GM12878 (cell line): ENCODE measurements around the gene SLC9A7. TPM values are rescaled to one million over a fixed set of nuclear protein-coding genes. Genes with fewer than 3 reads are reported as not detected.
A peak's percentile ranks its signal among the peaks of the same experiment; 100 is the strongest.

Experiments used
- BCL3 ChIP-seq: IDR thresholded peaks from 2 replicates; pipeline ENCODE4 v1.6.1; 2011; ENCODE audit warnings: borderline replicate concordance, low read depth, mild to moderate bottlenecking, moderate library complexity, low read length; ENCODE audit not compliant: insufficient read depth, poor library complexity, severe bottlenecking
- BHLHE40 ChIP-seq, 2 experiments: fragments of 450-650 bp in 1 of 2; IDR thresholded peaks; 2 replicates each; pipeline ENCODE4 v1.6.1; 2011 to 2017; ENCODE audit warnings: low read depth in 2 of 2, borderline replicate concordance in 1 of 2, improper control_type of control experiment in 1 of 2, low read length in 1 of 2, mild to moderate bottlenecking in 1 of 2
- BMI1 ChIP-seq: fragments of 450-650 bp; IDR thresholded peaks from 2 replicates; pipeline ENCODE4 v1.6.1; 2016; ENCODE audit warnings: mild to moderate bottlenecking, moderate library complexity, borderline replicate concordance
- CBFB ChIP-seq: IDR thresholded peaks from 2 replicates; pipeline ENCODE4 v1.6.1; 2016; ENCODE audit warnings: antibody characterized with exemption, low read depth
- CREM ChIP-seq: IDR thresholded peaks from 2 replicates; pipeline ENCODE4 v1.6.1; 2014; ENCODE audit warnings: antibody characterized with exemption, low read depth
- EGR1 ChIP-seq, 2 experiments: IDR thresholded peaks; 1 replicate in 1 of 2; 2 replicates in 1 of 2; pipeline ENCODE4 v1.6.1; 2011 to 2012; ENCODE audit warnings: low read depth in 2 of 2, low read length in 2 of 2, borderline replicate concordance in 1 of 2, mild to moderate bottlenecking in 1 of 2, moderate library complexity in 1 of 2
- GABPA ChIP-seq: IDR thresholded peaks from 2 replicates; pipeline ENCODE4 v1.6.1; 2014; ENCODE audit warnings: antibody characterized with exemption, low read depth, mild to moderate bottlenecking, inconsistent platforms
- IKZF1 ChIP-seq: fragments of 450-650 bp; conservative IDR thresholded peaks from 2 replicates; pipeline ENCODE4 v1.6.1; 2017; ENCODE audit warnings: antibody characterized with exemption, mild to moderate bottlenecking
- IKZF2 ChIP-seq, 2 experiments: fragments of 450-650 bp; IDR thresholded peaks; 2 replicates each; pipeline ENCODE4 v1.6.1; 2017; ENCODE audit warnings: mild to moderate bottlenecking in 2 of 2, moderate library complexity in 2 of 2
- IRF5 ChIP-seq: fragments of 450-650 bp; IDR thresholded peaks from 2 replicates; pipeline ENCODE4 v1.6.1; 2017; ENCODE audit warnings: borderline replicate concordance
- KLF5 ChIP-seq: fragments of 450-650 bp; IDR thresholded peaks from 2 replicates; pipeline ENCODE4 v1.6.1; 2014; ENCODE audit warnings: mild to moderate bottlenecking; ENCODE audit not compliant: partially characterized antibody
- MXI1 ChIP-seq: fragments of 150-350 bp; IDR thresholded peaks from 2 replicates; pipeline ENCODE4 v1.6.1; 2011; ENCODE audit warnings: low read depth, mild to moderate bottlenecking, inconsistent platforms, low read length, improper control_type of control experiment
- NFIC ChIP-seq: IDR thresholded peaks from 2 replicates; pipeline ENCODE4 v1.6.1; 2012; ENCODE audit warnings: low read depth, mild to moderate bottlenecking, inconsistent platforms, low read length, moderate library complexity
- NFXL1 ChIP-seq: fragments of 450-650 bp; IDR thresholded peaks from 2 replicates; pipeline ENCODE4 v1.6.1; 2017; ENCODE audit warnings: antibody characterized with exemption, mild to moderate bottlenecking, borderline replicate concordance
- NR2F1 ChIP-seq: fragments of 450-650 bp; conservative IDR thresholded peaks from 2 replicates; pipeline ENCODE4 v1.6.1; 2017; ENCODE audit warnings: mild to moderate bottlenecking
- NRF1 ChIP-seq: conservative IDR thresholded peaks from 2 replicates; pipeline ENCODE4 v1.6.1; 2011; ENCODE audit warnings: mild to moderate bottlenecking, low read depth, low read length, improper control_type of control experiment
- PAX8 ChIP-seq: fragments of 450-650 bp; IDR thresholded peaks from 2 replicates; pipeline ENCODE4 v1.6.1; 2017; ENCODE audit warnings: mild to moderate bottlenecking, moderate library complexity
- POLR2A ChIP-seq: IDR thresholded peaks from 2 replicates; pipeline ENCODE4 v1.6.1; 2011; ENCODE audit warnings: low read depth, mild to moderate bottlenecking, low read length
- RAD51 ChIP-seq: fragments of 450-650 bp; IDR thresholded peaks from 2 replicates; pipeline ENCODE4 v1.6.1; 2016; ENCODE audit warnings: moderate library complexity, mild to moderate bottlenecking, inconsistent platforms
- SKIL ChIP-seq: fragments of 450-650 bp; IDR thresholded peaks from 2 replicates; pipeline ENCODE4 v1.6.1; 2017; ENCODE audit warnings: mild to moderate bottlenecking, low read depth, inconsistent platforms; ENCODE audit not compliant: poor library complexity, severe bottlenecking
- SMAD1 ChIP-seq: fragments of 450-650 bp; IDR thresholded peaks from 2 replicates; pipeline ENCODE4 v1.6.1; 2018; ENCODE audit warnings: mild to moderate bottlenecking, low read depth; ENCODE audit not compliant: partially characterized antibody
- ZNF622 ChIP-seq: fragments of 450-650 bp; IDR thresholded peaks from 2 replicates; pipeline ENCODE4 v1.6.1; 2017; ENCODE audit warnings: mild to moderate bottlenecking, inconsistent platforms
- polyA plus RNA-seq, 11 experiments: library from polyadenylated mRNA; depleted of rRNA in 4 of 11; unstranded in 6 of 11; stranded (reverse) in 5 of 11; fragments of >200 nt; fragmentation: Nextera tagmentation in 4 of 11; fragmentation: Illumina TruSeq in 1 of 11; extraction: Ambion mirVana in 4 of 11; extraction: Trizol in 1 of 11; gene quantifications; 1 replicate in 1 of 11; 2 replicates in 10 of 11; pipeline versions ENCODE4 v1.2.1 to v1.2.3, GENCODE V29; 2011 to 2016; ENCODE audit warnings: inconsistent platforms in 2 of 11, missing spikeins in 2 of 11, low read depth in 1 of 11
- total RNA-seq, 4 experiments: library from RNA; depleted of rRNA in 3 of 4; stranded (reverse); fragments of >200 nt in 3 of 4; fragmentation: Illumina TruSeq in 1 of 4; extraction: Trizol in 1 of 4; gene quantifications; 2 replicates each; pipeline versions ENCODE4 v1.2.1 to v1.2.3, GENCODE V29; 2013 to 2021
- TF ChIP-seq, protein P1 (sequence below): fragments of 450-650 bp; IDR thresholded peaks from 2 replicates; pipeline ENCODE4 v1.6.1; 2017; ENCODE audit warnings: mild to moderate bottlenecking

Gene SLC9A7
- total and polyA plus RNA-seq, 10 of the 15 experiments (the other 5 are each of a cell fraction or from before 2014, with no cell fraction given), result 5.0 to 62.8 (median 30.5) TPM

DNA sequence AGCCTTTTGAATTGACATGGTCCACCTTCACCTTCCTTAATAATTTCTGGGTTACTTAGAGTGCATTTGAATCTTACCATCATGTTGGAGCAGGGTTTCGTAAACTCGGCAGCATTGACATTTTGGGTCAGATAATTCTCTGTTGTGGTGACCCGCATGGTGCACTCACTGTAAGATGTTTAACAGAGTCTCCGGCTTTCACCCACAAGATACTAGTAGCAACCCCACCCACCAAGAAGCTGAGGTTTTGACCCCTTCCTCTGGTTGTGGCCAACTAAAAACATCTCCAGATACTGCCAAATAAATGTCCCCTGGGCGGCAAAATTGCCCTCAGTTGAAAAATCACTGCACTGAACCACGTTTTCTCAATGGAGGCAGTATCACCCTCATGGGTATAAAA, 122.7 kb downstream of the SLC9A7 start (continued):
- TF ChIP-seq NFIC (peak; percentile 32; the same call in 1 of the 2 replicates), CREM (no peak), BCL3 (no peak), SMAD1 (no peak), SKIL (no peak), NRF1 (no peak), RAD51 (no peak), NFXL1 (no peak), NR2F1 (peak; percentile 91), POLR2A (no peak), BHLHE40 (IDR thresholded peaks at IDR 0.05; ENCODE audit: borderline replicate concordance in 1 of 2, low read depth in 2 of 2, low read length in 1 of 2) (peak in 1 of 2 experiments; percentile 15; a peak in 1 of 4 replicates), KLF5 (no peak), CBFB (peak; percentile 30; the same call in 1 of the 2 replicates), ZNF622 (no peak), MXI1 (no peak), GABPA (no peak), IRF5 (no peak), EGR1 (IDR thresholded peaks at IDR 0.05; ENCODE audit: borderline replicate concordance in 1 of 2, low read depth in 2 of 2, low read length in 2 of 2) (no peak), PAX8 (no peak), IKZF1 (no peak; the same call in 1 of the 2 replicates), IKZF2 (IDR thresholded peaks at IDR 0.05) (no peak), BMI1 (no peak)
- TF ChIP-seq, protein P1, sequence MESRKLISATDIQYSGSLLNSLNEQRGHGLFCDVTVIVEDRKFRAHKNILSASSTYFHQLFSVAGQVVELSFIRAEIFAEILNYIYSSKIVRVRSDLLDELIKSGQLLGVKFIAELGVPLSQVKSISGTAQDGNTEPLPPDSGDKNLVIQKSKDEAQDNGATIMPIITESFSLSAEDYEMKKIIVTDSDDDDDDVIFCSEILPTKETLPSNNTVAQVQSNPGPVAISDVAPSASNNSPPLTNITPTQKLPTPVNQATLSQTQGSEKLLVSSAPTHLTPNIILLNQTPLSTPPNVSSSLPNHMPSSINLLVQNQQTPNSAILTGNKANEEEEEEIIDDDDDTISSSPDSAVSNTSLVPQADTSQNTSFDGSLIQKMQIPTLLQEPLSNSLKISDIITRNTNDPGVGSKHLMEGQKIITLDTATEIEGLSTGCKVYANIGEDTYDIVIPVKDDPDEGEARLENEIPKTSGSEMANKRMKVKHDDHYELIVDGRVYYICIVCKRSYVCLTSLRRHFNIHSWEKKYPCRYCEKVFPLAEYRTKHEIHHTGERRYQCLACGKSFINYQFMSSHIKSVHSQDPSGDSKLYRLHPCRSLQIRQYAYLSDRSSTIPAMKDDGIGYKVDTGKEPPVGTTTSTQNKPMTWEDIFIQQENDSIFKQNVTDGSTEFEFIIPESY, result no peak
